ENCODE data around the gene HLA-C.
"Not testable (repeated sequence)": the region's sequence is repeated elsewhere in the genome, so short reads cannot be mapped to it uniquely, and the experiment has no call there.

Gene HLA-C

DNA sequence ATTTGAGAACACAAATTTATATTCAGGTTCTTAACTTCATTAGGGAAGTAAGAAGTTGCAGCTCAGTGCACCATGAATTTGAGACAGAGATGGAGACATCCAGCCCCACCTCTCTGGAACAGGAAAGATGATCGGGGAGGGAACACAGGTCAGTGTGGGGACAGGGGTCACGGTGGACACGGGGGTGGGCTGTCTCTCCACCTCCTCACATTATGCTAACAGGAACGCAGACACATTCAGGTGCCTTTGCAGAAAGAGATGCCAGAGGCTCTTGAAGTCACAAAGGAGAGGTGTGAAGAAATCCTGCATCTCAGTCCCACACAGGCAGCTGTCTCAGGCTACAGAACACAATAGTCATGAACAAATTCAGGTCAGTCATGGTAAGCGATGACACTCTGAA, 3.1 kb downstream of the HLA-C start:
- no peak for DNase-seq

DNA sequence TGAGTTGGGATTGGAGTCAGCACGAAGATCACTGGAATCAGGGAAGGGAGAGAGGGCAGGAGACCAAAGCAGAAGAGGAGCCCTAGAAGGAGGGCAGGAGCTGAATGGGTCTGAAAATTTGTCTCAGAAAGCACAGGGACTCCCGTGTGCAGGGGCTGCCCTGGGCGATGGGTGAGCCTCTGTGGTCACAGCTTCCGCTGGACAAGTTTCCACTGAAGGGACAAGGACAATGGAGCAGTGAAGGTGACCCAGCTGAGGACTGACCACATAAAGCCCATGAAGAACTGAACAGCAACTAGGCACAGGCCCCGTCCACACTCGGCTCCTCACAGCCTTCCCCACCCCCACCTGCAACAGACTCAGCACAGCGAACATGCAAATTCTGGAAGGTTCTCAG, 3.5 kb downstream of the HLA-C start:
- no peak for DNase-seq

DNA sequence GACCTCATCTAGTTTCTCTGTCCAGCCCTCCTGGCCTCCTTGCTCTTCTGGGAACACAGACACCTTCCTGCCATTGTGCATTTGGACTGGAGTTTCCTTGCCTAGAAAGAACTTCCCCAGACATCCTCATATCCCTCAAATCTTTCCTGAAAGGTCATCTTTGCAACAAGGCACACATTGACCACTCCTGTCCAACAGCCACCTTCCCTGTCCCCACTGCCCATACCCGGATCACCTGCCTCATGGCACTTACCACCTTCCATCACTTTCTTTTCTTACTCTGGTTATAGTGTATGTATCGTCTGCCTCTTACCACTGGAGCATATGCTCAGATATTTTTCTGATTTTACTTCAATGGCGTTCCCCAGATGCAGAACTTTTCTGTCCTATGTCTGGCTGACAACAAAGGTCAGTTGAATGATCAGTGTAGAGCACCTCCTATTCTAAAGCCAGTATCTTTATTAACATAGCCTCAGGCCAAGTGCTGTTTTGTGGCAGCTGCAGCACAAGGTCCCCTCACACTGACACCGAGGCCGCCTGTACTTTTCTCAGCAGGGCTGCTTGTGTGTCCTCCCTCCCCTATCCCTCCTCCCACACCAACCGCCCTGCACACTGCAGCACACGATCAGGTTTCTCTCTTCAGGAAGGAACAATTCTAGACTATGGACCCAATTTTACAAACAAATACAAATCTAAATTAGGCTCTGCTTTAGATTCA, 4.1 kb downstream of the HLA-C start:
- no peak for DNase-seq

DNA sequence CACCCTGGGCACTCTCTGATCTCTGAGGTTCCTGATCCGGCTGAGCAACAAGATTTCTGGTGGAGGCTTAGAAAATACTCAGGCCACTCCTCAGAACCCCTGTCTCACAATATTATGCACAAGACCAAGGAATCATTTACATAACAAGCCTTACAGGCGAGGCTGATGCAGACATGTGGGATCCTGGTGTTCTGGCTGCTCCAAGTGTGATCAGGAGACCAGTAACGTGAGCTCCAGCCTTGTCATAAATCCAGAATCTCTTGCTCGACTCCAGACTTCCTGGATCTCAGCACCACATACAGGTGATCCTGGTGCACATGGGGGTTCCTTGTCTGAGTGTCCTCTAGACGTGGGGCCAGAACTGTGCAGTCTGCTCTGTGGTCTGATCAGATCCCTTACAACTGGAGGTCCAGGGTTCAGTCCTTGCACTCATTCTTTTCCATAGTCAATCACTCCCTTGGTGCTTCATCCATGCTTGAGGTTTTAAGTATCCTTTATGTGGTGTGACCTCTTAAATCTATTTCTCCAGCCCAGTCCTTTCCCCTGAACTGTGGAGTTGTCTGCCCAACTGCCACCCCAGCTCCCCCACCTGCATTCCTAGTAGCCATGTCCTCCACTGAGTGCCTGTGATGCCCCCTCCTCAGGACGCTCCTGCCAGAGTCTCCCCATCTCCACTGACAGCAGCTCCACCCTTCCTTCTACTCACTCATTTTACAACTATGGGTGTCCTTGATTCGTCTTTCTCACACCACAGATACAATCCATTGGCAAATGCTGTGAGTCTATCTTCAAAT, 5.1 kb downstream of the HLA-C start:
- no peak for DNase-seq

DNA sequence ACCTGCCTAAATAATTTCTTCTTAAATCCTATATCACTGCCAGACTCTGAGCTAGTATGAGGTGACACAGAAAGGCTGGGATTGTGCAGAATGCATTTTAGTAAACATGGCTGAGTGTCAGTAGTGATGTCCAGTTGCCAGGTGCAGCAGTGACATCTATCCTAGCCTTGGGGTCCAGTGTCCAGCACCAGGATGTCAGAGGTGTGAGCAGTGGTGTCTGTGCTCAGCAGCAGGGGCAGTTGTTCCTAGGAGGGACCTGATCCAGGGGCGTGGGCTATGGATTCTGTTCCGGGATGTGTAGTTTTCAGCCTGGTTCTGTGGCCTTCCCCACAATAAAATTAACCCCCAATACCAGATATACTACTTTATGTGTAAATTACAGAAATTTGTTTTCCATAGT, 6.0 kb downstream of the HLA-C start:
- DNase-seq: no peak

DNA sequence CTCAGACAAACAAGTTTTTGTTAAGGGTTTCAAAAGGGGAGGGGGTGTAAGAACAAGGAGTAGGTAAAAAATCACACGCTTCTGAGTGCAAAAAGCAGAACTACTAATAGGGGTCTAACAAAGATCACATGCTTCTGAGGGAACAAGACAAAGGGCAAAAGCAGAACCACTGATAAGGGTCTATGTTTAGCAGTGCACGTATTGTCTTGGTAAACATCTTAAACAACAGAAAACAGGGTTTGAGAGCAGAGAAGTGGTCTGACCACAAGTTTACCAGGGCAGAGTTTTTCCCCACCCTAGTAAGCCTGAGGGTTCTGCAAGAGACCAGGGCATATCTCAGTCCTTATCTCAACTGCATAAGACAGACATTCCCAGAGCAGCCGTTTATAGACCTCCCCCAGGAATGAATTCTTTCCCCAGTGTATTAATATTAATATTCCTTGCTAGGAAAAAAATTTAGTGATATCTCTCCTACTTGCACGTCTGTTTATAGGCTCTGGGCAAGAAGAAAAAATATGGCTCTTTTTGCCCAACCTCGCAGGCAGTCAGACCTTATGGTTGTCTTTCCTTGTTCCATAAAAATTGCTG, 8.5 kb downstream of the HLA-C start:
- DNase-seq: not testable (repeated sequence)

DNA sequence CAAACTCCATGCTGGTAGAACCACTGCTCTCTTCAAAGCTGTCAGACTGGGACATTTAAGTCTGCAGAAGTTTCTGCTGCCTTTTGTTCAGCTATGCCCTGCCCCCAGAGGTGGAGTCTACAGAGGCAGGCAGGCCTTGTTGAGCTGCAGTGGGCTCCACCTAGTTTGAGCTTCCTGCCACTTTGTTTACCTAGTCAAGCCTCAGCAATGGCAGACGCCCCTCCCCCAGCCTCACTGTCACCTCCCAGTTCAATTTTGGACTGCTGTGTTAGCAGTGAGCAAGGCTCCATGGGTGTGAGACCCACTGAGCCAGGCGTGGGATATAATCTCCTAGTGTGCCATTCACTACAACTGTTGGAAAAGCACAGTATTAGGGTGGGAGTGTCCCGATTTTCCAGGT, 11.9 kb downstream of the HLA-C start:
- DNase-seq: not testable (repeated sequence)

DNA sequence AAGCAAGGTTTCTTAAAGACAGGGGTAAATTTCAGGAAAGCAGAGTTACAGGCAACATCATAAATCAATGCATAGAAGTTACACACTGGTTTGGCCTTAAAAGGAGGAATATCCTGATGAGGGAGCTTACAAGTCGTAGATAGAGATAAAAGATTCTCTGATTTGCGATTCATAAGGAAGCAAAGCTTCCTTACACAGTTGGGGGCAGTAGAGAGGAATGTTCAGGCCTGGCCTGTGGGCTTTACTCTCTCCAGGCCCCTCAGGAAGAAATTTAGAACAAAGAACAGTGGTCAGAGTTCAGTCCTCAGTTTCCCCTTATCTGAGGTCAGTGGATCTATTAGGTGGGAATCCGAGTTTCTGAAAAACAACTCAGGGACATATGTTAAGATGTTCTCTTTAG, 19.3 kb downstream of the HLA-C start:
- no peak for DNase-seq

DNA sequence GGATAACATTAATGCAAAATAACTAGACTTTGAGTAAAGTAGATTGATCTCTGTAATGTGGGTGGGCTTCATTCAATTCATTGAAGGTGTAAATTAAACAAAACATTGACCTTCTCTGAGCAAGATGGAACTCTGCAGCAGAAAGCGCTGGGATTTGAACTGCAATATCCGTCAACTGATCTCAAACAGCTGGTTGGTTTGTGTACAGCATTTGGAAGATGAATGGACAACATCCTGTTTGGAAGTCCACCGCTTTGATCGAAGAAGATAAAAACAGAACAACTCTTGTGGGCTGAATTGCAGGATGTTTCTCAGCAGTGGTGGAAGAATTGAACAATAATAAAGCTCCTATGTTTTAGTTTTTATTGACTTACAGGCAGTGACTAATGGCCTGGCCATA, 20.6 kb downstream of the HLA-C start:
- DNase-seq: no peak

DNA sequence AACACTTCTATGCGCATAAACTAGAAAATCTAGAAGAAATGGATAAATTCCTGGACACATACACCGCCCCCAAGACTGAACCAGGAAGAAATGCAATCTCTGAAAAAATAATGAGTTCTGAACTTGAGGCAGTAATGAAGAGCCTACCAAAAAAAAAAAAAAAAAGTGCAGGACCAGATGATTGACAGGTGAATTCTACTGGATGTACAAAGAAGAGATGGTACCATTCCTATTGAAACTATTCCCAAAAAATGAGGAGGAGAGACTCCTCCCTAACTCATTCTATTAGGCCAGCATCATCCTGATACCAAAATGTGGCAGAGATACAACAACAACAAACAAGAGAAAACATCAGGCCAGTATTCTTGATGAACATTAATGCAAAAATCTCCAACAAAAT, 22.7 kb downstream of the HLA-C start:
- no peak for DNase-seq

DNA sequence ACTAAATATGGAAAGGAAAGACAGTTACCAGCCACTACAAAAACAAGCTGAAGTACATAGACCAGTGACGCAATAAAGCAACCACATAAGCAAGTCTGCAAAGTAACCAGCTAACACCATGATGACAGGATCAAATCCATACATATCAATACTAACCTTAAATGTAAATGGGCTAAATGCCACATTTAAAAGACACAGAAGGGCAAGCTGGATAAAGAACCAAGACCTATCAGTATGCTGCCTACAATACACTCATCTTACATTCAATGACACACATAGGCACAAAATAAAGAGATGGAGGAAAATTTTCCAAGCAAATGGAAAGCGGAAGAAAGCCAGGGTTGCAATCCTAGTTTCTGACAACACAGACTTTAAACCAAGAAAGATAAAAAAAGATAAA, 24.1 kb downstream of the HLA-C start:
- DNase-seq: no peak

DNA sequence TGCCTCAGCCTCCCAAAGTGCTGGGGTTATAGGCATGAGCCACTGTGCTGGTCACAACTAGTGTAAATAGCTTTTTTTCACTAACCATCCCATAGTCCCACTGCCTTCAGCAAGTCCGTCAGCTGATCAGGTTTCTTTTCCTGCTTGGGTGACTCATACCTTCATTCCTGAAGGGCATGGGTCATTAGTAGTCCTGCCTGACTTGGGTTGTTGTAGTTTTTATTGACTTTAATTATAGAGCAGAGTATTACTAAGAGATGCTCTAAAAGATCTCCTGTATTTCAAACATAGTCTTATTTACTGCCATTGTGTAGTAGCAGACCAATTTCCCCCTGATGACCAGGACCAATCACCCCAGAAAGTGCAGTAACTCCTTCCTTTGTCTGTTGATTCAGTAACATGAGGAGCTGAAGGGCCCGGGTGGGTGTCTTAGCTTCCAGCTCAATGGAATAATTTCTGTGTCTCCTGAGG, 25.8 kb downstream of the HLA-C start:
- DNase-seq: peak; percentile 32

DNA sequence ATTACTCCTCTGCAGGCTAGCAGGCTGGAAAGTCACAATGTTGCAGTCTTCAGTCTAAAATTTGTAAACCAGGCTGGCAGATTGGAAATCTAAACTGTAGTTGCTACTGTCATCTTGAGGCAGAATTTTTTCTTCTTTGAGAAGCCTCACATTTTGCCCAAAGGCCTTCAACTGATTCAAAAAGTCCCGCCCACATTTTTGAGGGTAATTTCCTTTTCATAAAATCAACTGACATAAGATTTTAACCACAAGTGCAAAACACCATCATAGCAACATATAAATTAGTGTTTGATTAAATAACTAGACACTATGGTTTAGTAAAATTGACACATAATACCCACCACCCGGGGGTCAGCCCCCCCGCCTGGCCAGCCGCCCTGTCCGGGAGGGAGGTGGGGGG, 28.4 kb downstream of the HLA-C start:
- no peak for DNase-seq

DNA sequence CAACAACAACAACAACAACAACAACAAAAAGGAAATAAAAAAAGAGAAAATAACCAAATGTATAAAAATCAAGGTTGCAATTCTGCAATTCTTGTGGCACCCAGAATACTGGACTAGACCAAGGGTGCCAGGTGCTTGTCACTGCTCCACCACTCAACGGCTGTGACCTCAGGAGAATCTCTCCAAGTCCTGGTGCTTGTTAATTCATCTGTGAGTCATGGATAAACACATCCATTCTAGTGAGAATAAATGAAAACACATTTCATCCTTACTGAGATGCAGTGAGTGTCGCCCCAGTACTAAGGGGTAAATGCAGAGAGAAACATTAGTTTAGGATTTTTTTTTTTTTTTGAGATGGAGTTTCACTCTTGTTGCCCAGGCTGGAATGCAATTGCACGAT, 32.0 kb downstream of the HLA-C start:
- no peak for DNase-seq

DNA sequence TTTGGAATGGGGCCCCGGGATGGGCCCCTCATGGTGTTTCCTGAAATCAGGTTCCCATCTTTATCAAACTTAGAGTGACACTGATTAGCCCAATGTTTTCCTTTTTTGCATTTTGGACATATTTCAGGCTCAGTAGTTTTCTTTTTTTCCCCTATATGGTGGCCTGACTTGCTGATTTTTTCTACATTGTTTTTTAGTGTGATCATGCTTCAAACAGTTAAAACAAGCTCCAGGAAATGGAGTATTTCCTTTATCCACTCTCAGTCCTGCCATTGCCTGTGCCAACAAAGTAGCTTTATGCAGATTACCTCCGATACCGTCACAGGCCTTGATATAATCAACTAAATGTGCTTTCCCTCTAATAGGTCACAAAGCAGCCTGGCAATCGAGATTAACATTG, 37.8 kb downstream of the HLA-C start:
- DNase-seq: not testable (repeated sequence)

DNA sequence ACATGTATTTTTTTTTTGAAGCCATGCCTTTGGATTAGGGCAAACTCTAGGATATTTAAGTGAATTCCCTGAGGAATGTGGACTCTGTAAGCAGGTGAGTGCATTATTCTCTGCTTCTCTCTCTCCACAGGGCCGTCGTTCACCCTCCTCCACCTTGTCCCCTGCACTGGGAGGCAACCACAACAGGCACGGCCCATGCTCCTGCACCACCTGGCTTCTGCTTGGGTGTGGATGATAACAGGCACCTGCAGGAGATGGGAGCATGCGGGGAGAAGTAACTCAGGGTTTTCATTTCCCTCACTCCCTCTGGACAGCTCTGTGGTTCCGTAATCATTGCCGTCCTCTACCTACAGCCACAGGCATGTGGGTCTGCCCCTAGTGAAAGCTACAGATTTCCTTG, 43.4 kb downstream of the HLA-C start:
- no peak for DNase-seq

DNA sequence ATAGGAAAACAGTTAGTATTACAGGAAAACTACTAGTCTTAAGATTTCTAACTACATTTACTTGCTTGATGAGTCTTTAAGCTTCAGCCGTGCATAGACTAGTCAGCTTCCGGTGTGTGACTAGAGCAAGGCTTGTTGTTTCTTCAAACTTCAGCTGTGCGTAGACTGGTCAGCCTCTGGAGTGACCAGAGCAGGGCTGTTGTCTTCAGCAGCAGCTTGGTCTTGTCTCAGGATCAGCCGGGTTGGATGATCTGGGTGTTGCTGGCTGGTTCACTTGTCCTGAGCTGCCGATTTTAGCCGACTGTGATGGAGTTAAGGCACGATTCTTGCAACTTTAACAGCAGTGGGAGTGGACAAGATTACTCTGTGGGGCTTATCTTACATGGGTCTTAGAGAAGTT, 44.7 kb downstream of the HLA-C start:
- DNase-seq: no peak

DNA sequence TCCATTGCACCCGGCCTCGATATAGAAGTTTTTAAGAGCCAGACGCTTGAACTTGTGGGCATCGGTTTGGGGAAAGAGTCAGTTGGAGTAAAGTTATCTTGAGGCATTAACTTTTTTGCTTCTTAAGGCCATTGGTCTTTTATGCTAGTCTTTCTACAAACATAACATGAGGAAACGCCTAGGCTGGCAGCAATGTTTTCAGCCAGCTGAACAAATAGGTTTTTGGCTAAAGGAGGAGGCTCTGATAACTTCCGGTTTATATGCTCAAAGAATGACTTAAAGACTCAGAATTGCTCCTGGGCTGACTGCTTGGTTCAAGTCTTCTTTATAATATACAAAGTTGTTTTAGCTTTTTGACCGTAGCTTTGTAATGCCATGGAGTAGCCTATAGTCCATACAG, 46.2 kb downstream of the HLA-C start:
- DNase-seq: no peak

DNA sequence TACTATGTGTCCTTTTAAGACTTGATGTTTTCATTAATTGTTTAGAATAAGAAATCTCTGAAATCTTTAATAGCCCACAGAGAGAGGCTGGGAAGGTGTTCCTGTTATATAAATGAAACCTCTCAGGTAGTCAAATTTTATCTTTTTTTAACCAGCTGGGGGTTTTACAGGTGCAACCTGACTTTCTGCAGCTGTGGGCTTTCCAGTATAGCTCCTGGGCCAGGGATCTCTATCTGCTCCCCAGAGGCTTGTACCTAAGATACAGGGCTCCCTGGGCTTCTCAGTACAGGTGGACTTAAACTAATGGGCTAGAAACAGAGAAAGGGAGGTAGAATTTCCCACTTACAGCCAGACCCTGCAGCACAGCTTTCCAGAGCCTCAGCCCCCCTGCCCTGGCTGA, 49.4 kb downstream of the HLA-C start:
- no peak for DNase-seq

Data from inflammatory macrophage treated with lipopolysaccharide for 4 hours (primary cell).